ENCODE data around the gene RBPJ.

DNA sequence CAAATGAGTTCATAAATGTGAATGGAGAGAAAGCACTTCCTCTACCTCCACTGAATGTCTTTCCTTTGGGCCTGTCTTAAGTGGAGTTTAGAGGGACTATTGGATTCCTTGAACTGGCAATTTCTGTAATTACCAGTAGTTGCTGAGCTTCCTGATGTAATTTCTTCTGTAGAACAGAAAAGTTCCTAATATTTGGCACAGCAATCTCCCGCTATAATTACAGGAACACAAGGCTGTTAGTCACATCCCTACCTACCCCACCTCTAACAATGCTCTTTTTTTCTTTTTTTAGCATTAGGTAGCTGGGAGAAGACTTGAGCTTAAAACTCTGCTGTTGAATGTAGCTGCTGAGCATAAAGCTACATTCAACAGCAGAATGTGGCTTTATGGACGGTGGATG is 24.8 kb upstream of the RBPJ start:
- TF ChIP-seq CTCF (IDR thresholded peaks at IDR 0.05) (no peak), POLR2A (IDR thresholded peaks at IDR 0.05) (no peak)
